Fibroblast of mammary gland (primary cell): Measurements from ENCODE around the gene MPST.

Experiments
- DNase-seq: peaks from one replicate; pipeline ENCODE4 v3.0.0-alpha.2; 2010; ENCODE audit warnings: low read depth
- H3K4me3 ChIP-seq: 2 replicates; pipeline ENCODE4 v1.5.1; 2011; ENCODE audit warnings: low read depth, mild to moderate bottlenecking, low read length, moderate library complexity; ENCODE audit not compliant: control insufficient read depth
- TF ChIP-seq, protein P1 (sequence below): conservative IDR thresholded peaks from 2 replicates; pipeline ENCODE4 v1.5.1; 2011; ENCODE audit warnings: low read depth, low read length, inconsistent platforms; ENCODE audit not compliant: control insufficient read depth, insufficient read depth

Gene MPST

GRCh38 chr22:37025500-37026070 is 6.0 kb downstream of the MPST start:
- TF ChIP-seq, protein P1, sequence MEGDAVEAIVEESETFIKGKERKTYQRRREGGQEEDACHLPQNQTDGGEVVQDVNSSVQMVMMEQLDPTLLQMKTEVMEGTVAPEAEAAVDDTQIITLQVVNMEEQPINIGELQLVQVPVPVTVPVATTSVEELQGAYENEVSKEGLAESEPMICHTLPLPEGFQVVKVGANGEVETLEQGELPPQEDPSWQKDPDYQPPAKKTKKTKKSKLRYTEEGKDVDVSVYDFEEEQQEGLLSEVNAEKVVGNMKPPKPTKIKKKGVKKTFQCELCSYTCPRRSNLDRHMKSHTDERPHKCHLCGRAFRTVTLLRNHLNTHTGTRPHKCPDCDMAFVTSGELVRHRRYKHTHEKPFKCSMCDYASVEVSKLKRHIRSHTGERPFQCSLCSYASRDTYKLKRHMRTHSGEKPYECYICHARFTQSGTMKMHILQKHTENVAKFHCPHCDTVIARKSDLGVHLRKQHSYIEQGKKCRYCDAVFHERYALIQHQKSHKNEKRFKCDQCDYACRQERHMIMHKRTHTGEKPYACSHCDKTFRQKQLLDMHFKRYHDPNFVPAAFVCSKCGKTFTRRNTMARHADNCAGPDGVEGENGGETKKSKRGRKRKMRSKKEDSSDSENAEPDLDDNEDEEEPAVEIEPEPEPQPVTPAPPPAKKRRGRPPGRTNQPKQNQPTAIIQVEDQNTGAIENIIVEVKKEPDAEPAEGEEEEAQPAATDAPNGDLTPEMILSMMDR = no peak
- DNase-seq = no peak
- no peak overlapping the region for H3K4me3 ChIP-seq

DNA sequence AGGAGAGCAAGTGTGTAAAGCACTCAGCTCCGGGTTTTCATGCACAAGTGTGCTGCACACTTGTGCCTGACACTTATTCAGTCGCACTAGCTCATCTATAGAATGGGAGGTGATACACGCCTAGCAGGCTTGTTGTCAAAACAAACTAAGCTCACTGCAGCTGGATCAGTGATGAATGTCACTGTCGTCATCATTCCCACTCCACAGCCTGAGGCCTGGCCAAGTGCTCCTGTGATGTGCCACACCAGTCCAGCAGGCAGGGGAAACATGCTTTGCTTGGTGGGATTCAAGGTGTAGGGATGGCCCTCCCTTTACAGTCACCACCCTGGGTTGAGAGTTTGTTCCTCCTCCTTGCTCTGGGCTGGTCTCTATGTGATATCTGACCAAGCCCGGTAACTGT is 6.8 kb downstream of the MPST start:
- TF ChIP-seq, protein P1 = no peak
- no peak overlapping the region for H3K4me3 ChIP-seq
- no peak for DNase-seq

GRCh38 chr22:37027556-37027955 is 8.0 kb downstream of the MPST start:
- TF ChIP-seq, protein P1 = no peak
- DNase-seq = no peak
- H3K4me3 ChIP-seq = no peak overlapping the region

DNA sequence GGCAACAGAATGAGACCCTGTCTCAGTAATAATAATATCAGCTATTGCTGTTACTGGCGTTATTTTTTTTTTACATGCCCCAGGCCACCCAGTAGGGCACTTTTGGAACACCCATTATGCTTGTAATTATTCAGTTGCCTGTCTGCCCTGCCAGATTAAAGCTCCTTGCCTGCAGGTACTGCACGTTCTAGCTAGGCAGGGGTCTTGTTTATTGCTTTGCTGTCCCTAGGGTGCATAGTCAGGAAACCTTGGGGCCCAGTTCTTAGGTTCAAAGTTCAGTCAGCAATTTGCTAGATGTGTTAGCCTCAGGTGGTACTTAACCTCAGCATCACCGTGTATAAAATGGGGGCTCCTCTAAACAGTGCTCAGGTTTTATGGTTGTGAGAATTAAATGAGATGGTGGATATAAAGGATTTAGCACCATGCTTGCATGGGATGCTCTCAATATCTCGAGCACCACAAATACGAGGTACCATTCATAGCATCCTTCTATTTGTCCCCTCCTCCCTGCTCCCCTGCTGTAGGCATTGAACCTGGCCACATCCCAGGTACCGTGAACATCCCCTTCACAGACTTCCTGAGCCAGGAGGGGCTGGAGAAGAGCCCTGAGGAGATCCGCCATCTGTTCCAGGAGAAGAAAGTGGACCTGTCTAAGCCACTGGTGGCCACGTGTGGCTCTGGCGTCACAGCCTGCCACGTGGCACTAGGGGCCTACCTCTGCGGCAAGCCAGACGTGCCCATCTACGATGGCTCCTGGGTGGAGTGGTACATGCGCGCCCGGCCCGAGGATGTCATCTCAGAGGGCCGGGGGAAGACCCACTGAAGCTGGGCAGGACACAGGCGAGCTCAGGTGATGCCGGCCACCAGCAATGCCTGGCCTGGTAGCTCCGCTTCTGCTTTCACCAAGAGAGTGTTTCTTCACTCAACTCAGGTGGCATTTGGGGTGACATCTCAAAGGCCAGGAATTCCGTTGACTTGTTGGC is 9.4 kb downstream of the MPST start:
- no peak for DNase-seq
- TF ChIP-seq, protein P1 = no peak
- no peak overlapping the region for H3K4me3 ChIP-seq

DNA sequence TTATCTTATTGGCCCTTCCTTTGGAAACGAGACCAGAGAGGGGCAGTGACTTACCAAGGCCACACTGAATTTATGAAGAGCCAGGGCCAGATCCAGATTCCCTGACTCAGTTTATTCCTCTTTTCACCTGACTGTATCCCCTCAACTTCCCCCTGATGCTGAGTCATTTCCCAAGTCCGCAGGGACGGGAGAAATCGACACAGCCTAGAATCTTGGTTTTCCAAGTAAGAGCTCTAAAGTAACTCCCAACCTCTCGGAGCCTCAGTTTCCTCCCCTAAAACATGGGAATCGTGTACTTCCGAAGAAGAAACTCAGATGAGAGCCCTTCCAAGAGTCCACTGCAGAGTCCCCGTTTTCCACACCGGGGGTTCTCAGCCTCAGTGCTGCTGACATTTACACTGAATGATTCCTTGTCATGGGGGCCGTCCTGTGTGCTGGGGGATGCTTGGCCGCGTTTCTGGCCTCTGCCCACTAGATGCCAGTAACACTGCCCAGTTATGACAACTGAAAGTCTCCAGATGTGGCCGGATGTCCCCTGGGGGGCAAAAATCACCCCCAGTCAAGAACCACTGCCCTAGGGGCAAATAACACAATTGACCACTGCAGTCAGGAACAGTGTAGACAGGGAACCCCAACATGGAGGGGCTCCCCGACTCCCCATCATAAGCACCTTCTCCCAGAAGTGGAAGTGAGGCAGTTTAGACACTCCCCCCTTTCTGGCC is 11.2 kb downstream of the MPST start:
- no peak for DNase-seq
- TF ChIP-seq, protein P1 = no peak
- H3K4me3 ChIP-seq = no peak overlapping the region

GRCh38 chr22:37032134-37032534 is 12.6 kb downstream of the MPST start:
- TF ChIP-seq, protein P1 = no peak
- H3K4me3 ChIP-seq = no peak overlapping the region

More at GRCh38 chr22:37032134-37032534, 12.6 kb downstream of the MPST start:
- DNase-seq = no peak
